Activated CD4-positive, alpha-beta memory T cell treated with anti-CD3 and anti-CD28 coated beads for 36 hours (primary cell): ENCODE data around the gene SFXN5. TPM values are rescaled to one million over a fixed set of nuclear protein-coding genes. Genes with fewer than 3 reads are reported as not detected.

Source experiments
- CTCF ChIA-PET: fragments of 350-600 bp; sonication (Branson Sonifier 250); formaldehyde crosslinking; loops from one replicate; lab custom pipeline; 2021; ENCODE audit warnings: antibody characterized with exemption, inconsistent platforms; lab: Charles Lee
- POLR2A ChIA-PET: fragments of 350-600 bp; sonication (Branson Sonifier 250); formaldehyde crosslinking; loops from one replicate; lab custom pipeline; 2021; ENCODE audit warnings: antibody characterized with exemption; lab: Charles Lee
- DNase-seq: peaks from one replicate; pipeline ENCODE4 v3.0.0-alpha.2; 2020
- H3K27ac Mint-ChIP-seq: one replicate; pipeline ENCODE4 v1.8.0; 2021; ENCODE audit warnings: mixed read lengths
- H3K27me3 Mint-ChIP-seq: one replicate; pipeline ENCODE4 v1.8.0; 2021; ENCODE audit warnings: mixed read lengths
- H3K36me3 Mint-ChIP-seq: one replicate; pipeline ENCODE4 v1.8.0; 2021; ENCODE audit warnings: mixed read lengths
- H3K4me1 Mint-ChIP-seq: one replicate; pipeline ENCODE4 v1.8.0; 2021; ENCODE audit warnings: low read depth, mixed read lengths
- H3K4me3 Mint-ChIP-seq: one replicate; pipeline ENCODE4 v1.8.0; 2021; ENCODE audit warnings: mild to moderate bottlenecking, mixed read lengths
- H3K9me3 Mint-ChIP-seq: one replicate; pipeline ENCODE4 v1.8.0; 2021; ENCODE audit warnings: mixed read lengths
- intact Hi-C: fragments of 100-400 bp; cut with micrococcal nuclease; formaldehyde crosslinking; loops from one replicate; pipeline ENCODE4 v1.15.1; 2023
- total RNA-seq, 2 experiments: library from RNA; stranded (reverse); gene quantifications; one replicate each; pipeline ENCODE4 v1.2.3, GENCODE V29; 2021

SFXN5 gene
- total RNA-seq, 2 experiments from 2014 or later, result 4.5 to 7.6 TPM

DNA sequence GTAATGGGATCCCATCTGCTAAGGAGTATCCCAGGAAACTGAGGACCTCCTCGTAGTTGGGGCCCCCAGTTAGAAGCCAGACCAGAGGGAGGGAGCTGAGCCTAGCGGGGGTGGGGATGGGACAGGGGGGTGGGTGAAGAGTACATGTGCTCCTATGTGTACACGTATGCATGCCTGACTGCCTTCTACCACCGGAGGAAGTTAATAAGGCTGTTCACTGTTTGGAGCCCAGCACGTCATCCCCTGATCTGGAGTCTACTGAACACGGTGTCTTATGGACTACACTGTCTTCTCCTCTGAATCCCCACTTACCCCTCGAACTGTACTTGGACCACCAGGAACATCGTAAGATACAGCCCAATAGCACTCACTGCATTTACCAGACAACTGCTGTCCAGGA, 68.5 kb downstream of the SFXN5 start:
- H3K4me3 Mint-ChIP-seq, result no peak overlapping the region
- H3K9me3 Mint-ChIP-seq, result no peaks in the 10 kb centered on the region
- no peak overlapping the region for H3K27ac Mint-ChIP-seq
- H3K36me3 Mint-ChIP-seq, result no peaks in the 10 kb centered on the region
- intact Hi-C loops, result no loop called here
- no peaks in the 10 kb centered on the region for H3K27me3 Mint-ChIP-seq
- H3K4me1 Mint-ChIP-seq, result no peaks in the 10 kb centered on the region
- ChIA-PET CTCF (interaction anchor here (1.2 kb wide), 1 partner anchor 83 kb away, joined by 4 read pairs; no protein-coding TSS in a partner anchor), POLR2A (no interaction called here)
- no peak for DNase-seq

GRCh38 chr2:73000808-73001570, 70.5 kb downstream of the SFXN5 start:
- H3K9me3 Mint-ChIP-seq, result no peaks in the 10 kb centered on the region
- H3K4me1 Mint-ChIP-seq, result no peaks in the 10 kb centered on the region
- no peak overlapping the region for H3K4me3 Mint-ChIP-seq
- no peaks in the 10 kb centered on the region for H3K36me3 Mint-ChIP-seq
- no peaks in the 10 kb centered on the region for H3K27me3 Mint-ChIP-seq
- intact Hi-C loops, result no loop called here
- DNase-seq, result no peak
- ChIA-PET CTCF (no interaction called here), POLR2A (no interaction called here)
- H3K27ac Mint-ChIP-seq, result no peak overlapping the region

GRCh38 chr2:72999729-73000725, 71.5 kb downstream of the SFXN5 start:
- ChIA-PET POLR2A (no interaction called here), CTCF (interaction anchor here (1.3 to 1.9 kb wide), 2 partner anchors 157 to 177 kb away, joined by 4 to 11 read pairs; no protein-coding TSS in a partner anchor)
- DNase-seq, result peak; percentile 15
- Mint-ChIP-seq H3K36me3 (no peaks in the 10 kb centered on the region), H3K27ac (no peak overlapping the region), H3K9me3 (no peaks in the 10 kb centered on the region), H3K27me3 (no peaks in the 10 kb centered on the region), H3K4me1 (no peaks in the 10 kb centered on the region), H3K4me3 (no peak overlapping the region)
- intact Hi-C loops, result no loop called here

DNA sequence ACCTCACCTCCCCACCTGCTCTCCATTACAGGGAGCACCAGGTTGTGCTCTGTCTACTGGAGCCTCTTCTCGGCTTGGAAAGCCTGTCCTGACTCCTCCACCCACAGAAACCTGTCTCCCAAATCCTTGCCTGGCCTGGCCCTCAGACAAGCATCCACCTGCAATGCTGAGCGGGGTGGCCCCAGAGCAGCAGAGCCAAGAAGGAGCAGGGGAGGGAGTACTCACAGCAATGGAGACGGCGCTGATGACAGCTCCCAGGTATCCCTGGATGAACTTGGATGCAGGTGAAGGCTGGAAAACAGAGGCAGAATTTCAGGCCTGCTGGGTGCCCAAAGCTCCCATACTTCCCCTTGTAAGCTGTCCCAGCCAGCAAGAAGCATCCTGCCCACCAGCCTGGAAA, 72.8 kb downstream of the SFXN5 start:
- Mint-ChIP-seq H3K9me3 (no peaks in the 10 kb centered on the region), H3K36me3 (no peaks in the 10 kb centered on the region), H3K4me1 (no peaks in the 10 kb centered on the region), H3K4me3 (no peak overlapping the region), H3K27ac (no peak overlapping the region), H3K27me3 (no peaks in the 10 kb centered on the region)
- ChIA-PET POLR2A (no interaction called here), CTCF (interaction anchor here (1.9 kb wide), 1 partner anchor 179 kb away, joined by 11 read pairs; no protein-coding TSS in a partner anchor)
- DNase-seq, result no peak
- intact Hi-C loops, result no loop called here

GRCh38 chr2:72998234-72998651, 73.3 kb downstream of the SFXN5 start:
- Mint-ChIP-seq H3K27ac (no peak overlapping the region), H3K9me3 (no peaks in the 10 kb centered on the region), H3K4me1 (no peaks in the 10 kb centered on the region), H3K27me3 (no peaks in the 10 kb centered on the region), H3K4me3 (no peak overlapping the region), H3K36me3 (no peaks in the 10 kb centered on the region)
- intact Hi-C loops, result no loop called here
- CTCF ChIA-PET, result interaction anchor here (7.3 kb wide), 1 partner anchor 179 kb away, joined by 113 read pairs; no protein-coding TSS in a partner anchor
- POLR2A ChIA-PET, result no interaction called here
- no peak for DNase-seq

GRCh38 chr2:72996117-72996502, 75.4 kb downstream of the SFXN5 start:
- Mint-ChIP-seq H3K4me3 (no peak overlapping the region), H3K27ac (no peak overlapping the region), H3K4me1 (no peaks in the 10 kb centered on the region), H3K36me3 (no peaks in the 10 kb centered on the region), H3K27me3 (no peaks in the 10 kb centered on the region), H3K9me3 (no peaks in the 10 kb centered on the region)
- CTCF ChIA-PET, result interaction anchor here (2.1 to 7.3 kb wide), 2 partner anchors 103 to 181 kb away, joined by 8 to 113 read pairs; no protein-coding TSS in a partner anchor
- intact Hi-C loops, result no loop called here
- no peak for DNase-seq
- POLR2A ChIA-PET, result no interaction called here

GRCh38 chr2:72995430-72996116, 75.9 kb downstream of the SFXN5 start:
- DNase-seq, result no peak
- H3K27me3 Mint-ChIP-seq, result no peaks in the 10 kb centered on the region
- H3K4me1 Mint-ChIP-seq, result no peaks in the 10 kb centered on the region
- POLR2A ChIA-PET, result no interaction called here
- CTCF ChIA-PET, result interaction anchor here (1.3 to 7.3 kb wide), 3 partner anchors 102 to 182 kb away, joined by 3 to 113 read pairs (median 8); no protein-coding TSS in a partner anchor
- H3K4me3 Mint-ChIP-seq, result no peak overlapping the region
- intact Hi-C loops, result no loop called here
- H3K36me3 Mint-ChIP-seq, result no peaks in the 10 kb centered on the region
- H3K9me3 Mint-ChIP-seq, result no peaks in the 10 kb centered on the region
- no peak overlapping the region for H3K27ac Mint-ChIP-seq

- intact Hi-C loops, result loop anchor here (5.0 kb wide), 2 partner anchors 77 to 92 kb away; partner anchors contain the start of gene SFXN5
- H3K36me3 Mint-ChIP-seq, result no peaks in the 10 kb centered on the region
- POLR2A ChIA-PET, result no interaction called here
- H3K9me3 Mint-ChIP-seq, result no peaks in the 10 kb centered on the region
- DNase-seq, result no peak
- no peaks in the 10 kb centered on the region for H3K4me1 Mint-ChIP-seq
- H3K27ac Mint-ChIP-seq, result no peak overlapping the region
- CTCF ChIA-PET, result interaction anchor here (1.3 to 7.3 kb wide), 3 partner anchors 162 to 218 kb away, joined by 3 to 113 read pairs (median 20); partner anchors contain the start of gene SMYD5
- H3K4me3 Mint-ChIP-seq, result no peak overlapping the region
- no peaks in the 10 kb centered on the region for H3K27me3 Mint-ChIP-seq
Observed at GRCh38 chr2:72994991-72995380, 76.5 kb downstream of the SFXN5 start.

DNA sequence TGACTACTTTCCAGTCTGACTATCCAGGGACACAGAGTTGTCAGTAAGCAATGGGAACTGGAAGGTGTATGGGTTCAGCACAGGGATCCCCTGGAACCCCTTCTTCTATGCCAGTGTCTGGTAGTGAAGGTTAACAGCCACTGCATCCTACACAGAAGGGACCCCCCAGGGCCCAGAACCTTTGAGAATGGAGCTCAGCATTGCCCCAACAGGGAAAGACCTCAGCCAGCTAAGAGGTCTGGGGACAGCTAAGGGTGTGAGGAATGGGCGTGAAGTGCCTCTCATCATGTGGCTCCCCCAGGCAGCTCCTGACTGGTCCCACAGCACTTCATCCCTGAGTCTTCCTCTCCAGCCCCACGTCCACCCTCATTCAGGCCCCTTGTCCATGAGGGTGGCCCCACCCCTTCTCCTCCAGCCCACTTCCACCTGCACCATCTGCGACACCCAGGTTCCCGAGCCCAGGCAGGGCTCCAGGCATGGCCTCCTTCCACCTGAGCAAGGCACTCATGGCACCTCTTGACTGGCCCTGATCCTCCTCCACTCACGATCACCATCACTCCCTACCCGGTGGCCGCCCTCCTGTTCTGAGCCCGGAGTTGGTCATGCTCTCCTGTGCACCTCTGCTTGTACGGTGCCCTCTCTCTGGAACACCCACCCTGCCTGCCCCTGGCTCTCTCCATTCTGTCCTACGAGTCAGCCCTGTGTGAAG, 77.1 kb downstream of the SFXN5 start:
- POLR2A ChIA-PET, result no interaction called here
- Mint-ChIP-seq H3K36me3 (no peaks in the 10 kb centered on the region), H3K27me3 (no peaks in the 10 kb centered on the region), H3K4me3 (no peak overlapping the region), H3K9me3 (no peaks in the 10 kb centered on the region), H3K27ac (no peak overlapping the region), H3K4me1 (no peaks in the 10 kb centered on the region)
- intact Hi-C loops, result loop anchor here (5.0 kb wide), 2 partner anchors 78 to 93 kb away; partner anchors contain the start of gene SFXN5
- no peak for DNase-seq
- CTCF ChIA-PET, result interaction anchor here (1.0 to 7.3 kb wide), 8 partner anchors 11 to 218 kb away, joined by 3 to 113 read pairs (median 4); partner anchors contain the start of gene SMYD5

DNA sequence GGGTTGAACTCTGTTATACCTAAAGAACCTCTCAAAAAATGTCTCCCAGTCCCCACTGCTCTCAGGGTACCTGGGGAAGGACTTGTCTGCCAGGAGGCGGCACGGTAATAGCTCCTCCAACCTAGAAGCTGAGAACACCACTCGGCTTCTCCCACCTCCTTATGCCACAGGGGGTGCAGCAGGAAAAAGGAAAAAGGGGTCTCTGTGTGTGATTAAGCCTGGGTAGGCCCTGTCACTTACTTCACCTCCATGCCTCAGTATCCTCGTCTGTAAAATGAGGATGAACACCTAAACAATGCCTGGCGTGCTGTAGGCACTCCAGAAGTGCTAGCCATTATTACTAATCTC, 77.6 kb downstream of the SFXN5 start:
- ChIA-PET CTCF (interaction anchor here (0.8 to 7.3 kb wide), 10 partner anchors 11 to 219 kb away, joined by 3 to 113 read pairs (median 4); partner anchors contain the start of gene SMYD5), POLR2A (no interaction called here)
- intact Hi-C loops, result loop anchor here (1.0 to 5.0 kb wide), 4 partner anchors 78 to 183 kb away; partner anchors contain the start of gene SFXN5
- no peaks in the 10 kb centered on the region for H3K9me3 Mint-ChIP-seq
- H3K27ac Mint-ChIP-seq, result no peak overlapping the region
- no peaks in the 10 kb centered on the region for H3K27me3 Mint-ChIP-seq
- DNase-seq, result no peak
- H3K4me3 Mint-ChIP-seq, result no peak overlapping the region
- H3K4me1 Mint-ChIP-seq, result no peaks in the 10 kb centered on the region
- no peaks in the 10 kb centered on the region for H3K36me3 Mint-ChIP-seq
